IMR-90 (cell line): ENCODE data around the gene FLT4. TPM values are rescaled to one million over a fixed set of nuclear protein-coding genes. Genes with fewer than 3 reads are reported as not detected.

ENCODE experiments used
- ATAC-seq: fragments of 200-7000 bp; cut with Tn5 transposase; 2 replicates; pipeline ENCODE4 v1.9.1; 2020; ENCODE audit warnings: low read depth, mild to moderate bottlenecking, moderate library complexity
- BruUV-seq: library from RNA; stranded (reverse); fragments of 400-500 nt; replicated peaks from 2 replicates; lab custom pipeline; 2021; lab: Mats Ljungman, UMichigan
- CTCF ChIA-PET: fragments of 300-600 bp; formaldehyde crosslinking; extraction: SDS; loops from one replicate; lab custom pipeline; 2021; ENCODE audit warnings: antibody characterized with exemption; lab: Yijun Ruan, JAX
- POLR2A ChIA-PET: fragments of 300-600 bp; sonication (Branson Sonifier 250); formaldehyde crosslinking; loops from one replicate; lab custom pipeline; 2022; ENCODE audit warnings: antibody characterized with exemption; ENCODE audit not compliant: unreplicated experiment; lab: Charles Lee
- DNase-seq: peaks from one replicate; pipeline ENCODE4 v3.0.0; 2013
- H2AFZ ChIP-seq: replicated peaks from 2 replicates; pipeline ENCODE3; 2013; ENCODE audit warnings: low read length, mild to moderate bottlenecking; ENCODE audit not compliant: poor library complexity
- H2AK5ac ChIP-seq: 2 replicates; pipeline ENCODE4 v1.6.1; 2013; ENCODE audit warnings: low read depth, low read length, inconsistent platforms
- H2AK9ac ChIP-seq: replicated peaks from 2 replicates; pipeline ENCODE3; 2013; ENCODE audit warnings: mild to moderate bottlenecking, low read depth, low read length, moderate library complexity; ENCODE audit not compliant: poor library complexity
- H2BK120ac ChIP-seq: 2 replicates; pipeline ENCODE4 v1.6.1; 2013; ENCODE audit warnings: low read depth, low read length, inconsistent platforms
- H2BK15ac ChIP-seq: 3 replicates; pipeline ENCODE4 v1.6.1; 2013; ENCODE audit warnings: low read depth, low read length, inconsistent platforms
- H2BK20ac ChIP-seq: 2 replicates; pipeline ENCODE4 v1.6.1; 2013; ENCODE audit warnings: low read depth, mild to moderate bottlenecking, inconsistent platforms, low read length, moderate library complexity
- H2BK5ac ChIP-seq: 2 replicates; pipeline ENCODE4 v1.6.1; 2013; ENCODE audit warnings: mild to moderate bottlenecking, low read depth, low read length, inconsistent platforms; ENCODE audit not compliant: poor library complexity, severe bottlenecking
- H3K14ac ChIP-seq: replicated peaks from 2 replicates; pipeline ENCODE4 v1.6.1; 2013; ENCODE audit warnings: low read depth, low read length, inconsistent platforms
- H3K18ac ChIP-seq: 2 replicates; pipeline ENCODE4 v1.6.1; 2013; ENCODE audit warnings: low read depth, low read length, control low read depth
- H3K23ac ChIP-seq: 2 replicates; pipeline ENCODE4 v1.6.1; 2013; ENCODE audit warnings: low read depth, low read length, inconsistent platforms
- H3K27ac ChIP-seq: 2 replicates; pipeline ENCODE4 v1.5.1; 2013; ENCODE audit warnings: mild to moderate bottlenecking, control low read depth, low read length; ENCODE audit not compliant: insufficient read depth
- H3K27me3 ChIP-seq: 2 replicates; pipeline ENCODE4 v1.6.1; 2013; ENCODE audit warnings: low read length; ENCODE audit not compliant: control insufficient read depth, insufficient read depth
- H3K36me3 ChIP-seq: 2 replicates; pipeline ENCODE4 v1.6.1; 2013; ENCODE audit warnings: low read length, mixed read lengths; ENCODE audit not compliant: control insufficient read depth, insufficient read depth
- H3K4ac ChIP-seq: 2 replicates; pipeline ENCODE4 v1.6.1; 2013; ENCODE audit warnings: low read depth, low read length, inconsistent platforms
- H3K4me1 ChIP-seq: 2 replicates; pipeline ENCODE4 v1.6.1; 2013; ENCODE audit warnings: low read length, mixed read lengths; ENCODE audit not compliant: control insufficient read depth, insufficient read depth
- H3K4me2 ChIP-seq: 2 replicates; pipeline ENCODE4 v1.6.1; 2013; ENCODE audit warnings: low read depth, mild to moderate bottlenecking, control low read depth, low read length, moderate library complexity
- H3K4me3 ChIP-seq: 2 replicates; pipeline ENCODE4 v1.5.1; 2013; ENCODE audit warnings: low read depth, mild to moderate bottlenecking, control low read depth, low read length, moderate library complexity; ENCODE audit not compliant: insufficient read depth
- H3K56ac ChIP-seq: 2 replicates; pipeline ENCODE4 v1.6.1; 2013; ENCODE audit warnings: low read length, inconsistent platforms; ENCODE audit not compliant: insufficient read depth; ENCODE audit errors: extremely low read depth
- H3K79me1 ChIP-seq, 2 experiments: 2 replicates each; pipeline ENCODE4 v1.6.1; 2013; ENCODE audit warnings: low read length in 2 of 2, inconsistent platforms in 1 of 2, low read depth in 1 of 2
- H3K9ac ChIP-seq: 2 replicates; pipeline ENCODE4 v1.6.1; 2013; ENCODE audit warnings: low read depth, low read length, control low read depth
- H3K9me1 ChIP-seq: 2 replicates; pipeline ENCODE4 v1.6.1; 2013; ENCODE audit warnings: low read length, inconsistent platforms; ENCODE audit not compliant: insufficient read depth
- H3K9me3 ChIP-seq: 2 replicates; pipeline ENCODE4 v1.6.1; 2013; ENCODE audit warnings: low read length; ENCODE audit not compliant: control insufficient read depth, insufficient read depth
- H4K20me1 ChIP-seq: 2 replicates; pipeline ENCODE4 v1.6.1; 2013; ENCODE audit warnings: low read length, inconsistent platforms; ENCODE audit not compliant: insufficient read depth
- H4K5ac ChIP-seq: 2 replicates; pipeline ENCODE4 v1.6.1; 2013; ENCODE audit warnings: mild to moderate bottlenecking, low read depth, low read length, control low read depth
- H4K8ac ChIP-seq, 2 experiments: 2 replicates each; pipeline ENCODE4 v1.6.1; 2013; ENCODE audit warnings: low read depth in 2 of 2, low read length in 2 of 2, control low read depth in 1 of 2, inconsistent platforms in 1 of 2
- H4K91ac ChIP-seq: 2 replicates; pipeline ENCODE4 v1.6.1; 2013; ENCODE audit warnings: low read depth, low read length, inconsistent platforms; ENCODE audit not compliant: insufficient read depth
- BHLHE40 ChIP-seq: fragments of 150-350 bp; IDR thresholded peaks from 2 replicates; pipeline ENCODE4 v1.6.1; 2016; ENCODE audit warnings: mild to moderate bottlenecking, low read depth, low read length
- CEBPB ChIP-seq: IDR thresholded peaks from 2 replicates; pipeline ENCODE4 v1.6.1; 2012; ENCODE audit warnings: low read depth, low read length, improper control_type of control experiment
- CHD1 ChIP-seq: IDR thresholded peaks from 2 replicates; pipeline ENCODE4 v1.6.1; 2012; ENCODE audit warnings: low read depth, low read length, improper control_type of control experiment
- FOS ChIP-seq: fragments of 150-350 bp; IDR thresholded peaks from 2 replicates; pipeline ENCODE4 v1.6.1; 2016; ENCODE audit warnings: low read depth, low read length
- MAFK ChIP-seq: IDR thresholded peaks from 2 replicates; pipeline ENCODE4 v1.6.1; 2012; ENCODE audit warnings: low read depth, low read length, improper control_type of control experiment
- MAZ ChIP-seq: IDR thresholded peaks from 2 replicates; pipeline ENCODE4 v1.6.1; 2012; ENCODE audit warnings: low read depth, mild to moderate bottlenecking, low read length, improper control_type of control experiment, moderate library complexity, borderline replicate concordance
- MXI1 ChIP-seq: IDR thresholded peaks from 2 replicates; pipeline ENCODE4 v1.6.1; 2012; ENCODE audit warnings: low read depth, mild to moderate bottlenecking, low read length, moderate library complexity, borderline replicate concordance
- NFE2L2 ChIP-seq: fragments of 150-350 bp; IDR thresholded peaks from 2 replicates; pipeline ENCODE4 v1.6.1; 2016; ENCODE audit warnings: low read depth, mild to moderate bottlenecking, low read length
- POLR2A ChIP-seq: IDR thresholded peaks from 2 replicates; pipeline ENCODE4 v1.6.1; 2012; ENCODE audit warnings: mild to moderate bottlenecking, low read depth, low read length
- RAD21 ChIP-seq: IDR thresholded peaks from 2 replicates; pipeline ENCODE4 v1.6.1; 2012; ENCODE audit warnings: low read length, improper control_type of control experiment
- RCOR1 ChIP-seq: IDR thresholded peaks from 2 replicates; pipeline ENCODE4 v1.6.1; 2012; ENCODE audit warnings: mild to moderate bottlenecking, low read length, improper control_type of control experiment; ENCODE audit not compliant: insufficient replicate concordance
- RFX5 ChIP-seq: IDR thresholded peaks from 2 replicates; pipeline ENCODE4 v1.8.0; 2012; ENCODE audit warnings: low read depth, mild to moderate bottlenecking, low read length, moderate library complexity
- SMC3 ChIP-seq: fragments of 150-350 bp; IDR thresholded peaks from 2 replicates; pipeline ENCODE4 v1.6.1; 2016; ENCODE audit warnings: low read depth, mild to moderate bottlenecking, antibody characterized with exemption, low read length, moderate library complexity
- WGBS, 2 experiments: methylation state at CpG; one replicate each; pipeline versions ENCODE4 v1.1.5 to v1.1.7; 2013; ENCODE audit warnings: missing lambda C conversion rate in 2 of 2; ENCODE audit not compliant: insufficient read length in 1 of 2; ENCODE audit errors: extremely low coverage in 2 of 2; 5-methylcytosine and 5-hydroxymethylcytosine counted together
- dilution Hi-C: fragments of 300-500 bp; cut with HindIII; formaldehyde crosslinking; loops from one replicate; pipeline ENCODE4 v1.14.3; 2018; ENCODE audit warnings: low sequenced_read_pairs; ENCODE audit not compliant: unreplicated experiment
- in situ Hi-C: fragments of 300-500 bp; cut with MboI; formaldehyde crosslinking; loops from 3 replicates; pipeline ENCODE4 v1.14.3; 2019; ENCODE audit warnings: low sequenced_read_pairs, inconsistent platforms, mixed read lengths
- intact Hi-C: fragments of 100-400 bp; cut with micrococcal nuclease; formaldehyde crosslinking; loops from 2 replicates; pipeline ENCODE4 v1.10.0; 2022
- polyA plus RNA-seq, 3 experiments: library from polyadenylated mRNA; depleted of rRNA; stranded (reverse); fragments of >200 nt; gene quantifications; 2 replicates each; pipeline ENCODE4 v1.2.3, GENCODE V29; 2012; ENCODE audit warnings: low replicate concordance in 1 of 3
- total RNA-seq: library from RNA; depleted of rRNA; stranded (reverse); fragments of >200 nt; gene quantifications from 2 replicates; pipeline ENCODE4 v1.2.3, GENCODE V29; 2012
- TF ChIP-seq, protein P1 (sequence below): fragments of 150-350 bp; IDR thresholded peaks from 2 replicates; pipeline ENCODE4 v1.6.1; 2016; ENCODE audit warnings: low read depth, mild to moderate bottlenecking, low read length, moderate library complexity, borderline replicate concordance
- TF ChIP-seq, protein P2 (sequence below): fragments of 150-350 bp; IDR thresholded peaks from 2 replicates; pipeline ENCODE4 v1.6.1; 2017; ENCODE audit warnings: mild to moderate bottlenecking, antibody characterized with exemption, low read length, low read depth
- TF ChIP-seq, protein P3 (sequence below): conservative IDR thresholded peaks from 2 replicates; pipeline ENCODE4 v1.5.1; 2012; ENCODE audit warnings: mild to moderate bottlenecking, low read depth, low read length, improper control_type of control experiment

The FLT4 gene
- total and polyA plus RNA-seq, 2 of the 4 experiments (the other 2 are of a cell fraction): under 0.01 to 0.07 TPM

DNA sequence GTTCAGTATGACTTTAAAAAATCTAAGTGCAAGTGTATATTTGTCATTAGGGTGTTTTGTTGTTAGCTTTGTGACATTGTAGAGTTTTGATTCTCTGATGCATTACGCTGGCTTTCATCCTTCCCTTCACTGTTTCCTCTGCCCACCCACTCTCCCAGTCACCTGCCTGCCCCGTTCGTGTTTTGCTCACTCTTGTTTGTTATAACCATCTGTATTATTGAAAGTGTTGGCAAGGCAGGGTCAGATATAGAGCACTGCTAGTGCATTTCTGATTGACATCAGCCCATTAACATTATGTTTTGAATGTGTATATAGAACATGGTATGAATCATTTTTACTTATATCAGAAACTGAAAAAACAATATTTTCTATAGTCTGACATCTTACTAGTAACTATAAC is 85.4 kb downstream of the FLT4 start:
- ATAC-seq (no peak), DNase-seq (no peak)
- Histone ChIP-seq H3K56ac (no peak overlapping the region), H3K4ac (no peak overlapping the region), H3K4me1 (peaks cover 5% of the 10 kb centered on the region), H2BK5ac (no peak overlapping the region), H3K27ac (no peak overlapping the region), H2AK9ac (no peak overlapping the region), H3K4me2 (no peak overlapping the region), H3K27me3 (no peaks in the 10 kb centered on the region), H3K9me3 (no peaks in the 10 kb centered on the region), H3K36me3 (peaks cover 21% of the 10 kb centered on the region), H2BK120ac (no peak overlapping the region), H3K18ac (no peak overlapping the region), H3K79me1 (peaks cover 34 to 36% of the 10 kb centered on the region in 2 experiments), H2AK5ac (no peak overlapping the region), H2BK20ac (no peak overlapping the region), H2AFZ (no peak overlapping the region), H3K14ac (no peak overlapping the region), H4K91ac (no peak overlapping the region), H3K4me3 (no peak overlapping the region), H3K23ac (no peak overlapping the region), H4K5ac (no peak overlapping the region), H4K8ac (no peak overlapping the region), H4K20me1 (0 out of 2 replicates have a peak, but pooled peaks cover 7% of the 10 kb centered on the region), H3K9ac (no peak overlapping the region), H2BK15ac (no peak overlapping the region), H3K9me1 (no peaks in the 10 kb centered on the region)
- intact Hi-C loops: no loop called here
- no TSS peak for BruUV-seq
- no CpG with 5 or more reads among the region's 3 CpGs for WGBS, 2 experiments
- in situ Hi-C loops: no loop called here
- CTCF ChIA-PET: no interaction called here
- dilution Hi-C loops: no loop called here
- POLR2A ChIA-PET: no interaction called here
- TF ChIP-seq CHD1 (no peak), SMC3 (no peak), FOS (no peak), MAZ (no peak), RCOR1 (no peak), MAFK (no peak), NFE2L2 (no peak), CEBPB (no peak), BHLHE40 (no peak), POLR2A (no peak), RAD21 (no peak), MXI1 (no peak), RFX5 (no peak)
- TF ChIP-seq, protein P1, sequence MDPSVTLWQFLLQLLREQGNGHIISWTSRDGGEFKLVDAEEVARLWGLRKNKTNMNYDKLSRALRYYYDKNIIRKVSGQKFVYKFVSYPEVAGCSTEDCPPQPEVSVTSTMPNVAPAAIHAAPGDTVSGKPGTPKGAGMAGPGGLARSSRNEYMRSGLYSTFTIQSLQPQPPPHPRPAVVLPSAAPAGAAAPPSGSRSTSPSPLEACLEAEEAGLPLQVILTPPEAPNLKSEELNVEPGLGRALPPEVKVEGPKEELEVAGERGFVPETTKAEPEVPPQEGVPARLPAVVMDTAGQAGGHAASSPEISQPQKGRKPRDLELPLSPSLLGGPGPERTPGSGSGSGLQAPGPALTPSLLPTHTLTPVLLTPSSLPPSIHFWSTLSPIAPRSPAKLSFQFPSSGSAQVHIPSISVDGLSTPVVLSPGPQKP: no peak
- TF ChIP-seq, protein P2, sequence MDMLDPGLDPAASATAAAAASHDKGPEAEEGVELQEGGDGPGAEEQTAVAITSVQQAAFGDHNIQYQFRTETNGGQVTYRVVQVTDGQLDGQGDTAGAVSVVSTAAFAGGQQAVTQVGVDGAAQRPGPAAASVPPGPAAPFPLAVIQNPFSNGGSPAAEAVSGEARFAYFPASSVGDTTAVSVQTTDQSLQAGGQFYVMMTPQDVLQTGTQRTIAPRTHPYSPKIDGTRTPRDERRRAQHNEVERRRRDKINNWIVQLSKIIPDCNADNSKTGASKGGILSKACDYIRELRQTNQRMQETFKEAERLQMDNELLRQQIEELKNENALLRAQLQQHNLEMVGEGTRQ: no peak
- TF ChIP-seq, protein P3, sequence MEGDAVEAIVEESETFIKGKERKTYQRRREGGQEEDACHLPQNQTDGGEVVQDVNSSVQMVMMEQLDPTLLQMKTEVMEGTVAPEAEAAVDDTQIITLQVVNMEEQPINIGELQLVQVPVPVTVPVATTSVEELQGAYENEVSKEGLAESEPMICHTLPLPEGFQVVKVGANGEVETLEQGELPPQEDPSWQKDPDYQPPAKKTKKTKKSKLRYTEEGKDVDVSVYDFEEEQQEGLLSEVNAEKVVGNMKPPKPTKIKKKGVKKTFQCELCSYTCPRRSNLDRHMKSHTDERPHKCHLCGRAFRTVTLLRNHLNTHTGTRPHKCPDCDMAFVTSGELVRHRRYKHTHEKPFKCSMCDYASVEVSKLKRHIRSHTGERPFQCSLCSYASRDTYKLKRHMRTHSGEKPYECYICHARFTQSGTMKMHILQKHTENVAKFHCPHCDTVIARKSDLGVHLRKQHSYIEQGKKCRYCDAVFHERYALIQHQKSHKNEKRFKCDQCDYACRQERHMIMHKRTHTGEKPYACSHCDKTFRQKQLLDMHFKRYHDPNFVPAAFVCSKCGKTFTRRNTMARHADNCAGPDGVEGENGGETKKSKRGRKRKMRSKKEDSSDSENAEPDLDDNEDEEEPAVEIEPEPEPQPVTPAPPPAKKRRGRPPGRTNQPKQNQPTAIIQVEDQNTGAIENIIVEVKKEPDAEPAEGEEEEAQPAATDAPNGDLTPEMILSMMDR: no peak
